Mesenchymal stem cell (in vitro differentiated cells and primary cell): Measurements from ENCODE around the gene CEL.
"Not testable (repeated sequence)": the region's sequence is repeated elsewhere in the genome, so short reads cannot be mapped to it uniquely, and the experiment has no call there.

Experiments
- DNase-seq: peaks from one replicate; pipeline ENCODE4 v3.0.0-alpha.2; 2013
- H2AFZ ChIP-seq: one replicate; pipeline ENCODE4 v1.6.1; 2013; ENCODE audit warnings: low read depth, mild to moderate bottlenecking, control low read depth, inconsistent platforms, low read length, moderate library complexity
- H2AK5ac ChIP-seq: 2 replicates; pipeline ENCODE4 v1.6.1; 2013; ENCODE audit warnings: low read length, moderate library complexity, mild to moderate bottlenecking, inconsistent platforms; ENCODE audit not compliant: severe bottlenecking
- H2BK120ac ChIP-seq: one replicate; pipeline ENCODE4 v1.6.1; 2013; ENCODE audit warnings: low read depth, mild to moderate bottlenecking, inconsistent platforms, low read length, moderate library complexity
- H2BK12ac ChIP-seq, 2 experiments: one replicate each; pipeline ENCODE4 v1.6.1; 2013; ENCODE audit warnings: inconsistent platforms in 2 of 2, low read length in 2 of 2, mild to moderate bottlenecking in 2 of 2, moderate library complexity in 2 of 2, control low read depth in 1 of 2
- H2BK15ac ChIP-seq: one replicate; pipeline ENCODE4 v1.6.1; 2013; ENCODE audit warnings: mild to moderate bottlenecking, low read depth, inconsistent platforms; ENCODE audit not compliant: poor library complexity, severe bottlenecking
- H2BK5ac ChIP-seq: 2 replicates; pipeline ENCODE4 v1.6.1; 2013; ENCODE audit warnings: low read depth, mild to moderate bottlenecking, low read length, control low read depth, inconsistent platforms; ENCODE audit not compliant: poor library complexity, severe bottlenecking
- H3K14ac ChIP-seq, 2 experiments: one replicate each; pipeline ENCODE4 v1.6.1; 2013; ENCODE audit warnings: inconsistent platforms in 2 of 2, low read length in 2 of 2, control low read depth in 1 of 2, mild to moderate bottlenecking in 1 of 2, moderate library complexity in 1 of 2
- H3K18ac ChIP-seq, 2 experiments: one replicate each; pipeline ENCODE4 v1.6.1; 2013; ENCODE audit warnings: inconsistent platforms in 2 of 2, low read length in 2 of 2, control low read depth in 1 of 2, low read depth in 1 of 2, mild to moderate bottlenecking in 1 of 2
- H3K23ac ChIP-seq, 2 experiments: one replicate each; pipeline ENCODE4 v1.6.1; 2013; ENCODE audit warnings: inconsistent platforms in 2 of 2, low read length in 2 of 2, mild to moderate bottlenecking in 2 of 2, moderate library complexity in 2 of 2, control low read depth in 1 of 2
- H3K27ac ChIP-seq: 2 replicates; pipeline ENCODE4 v1.5.1; 2013; ENCODE audit warnings: mild to moderate bottlenecking, moderate library complexity, low read length, control low read depth, inconsistent platforms; ENCODE audit not compliant: poor library complexity, severe bottlenecking
- H3K27me3 ChIP-seq, 2 experiments: 2 replicates each; pipeline versions ENCODE4 v1.6.1 to v1.7.0; 2013; ENCODE audit warnings: low read length in 2 of 2, mild to moderate bottlenecking in 2 of 2, moderate library complexity in 2 of 2, control low read depth in 1 of 2, inconsistent platforms in 1 of 2; ENCODE audit not compliant: control insufficient read depth in 1 of 2, insufficient read depth in 1 of 2
- H3K36me3 ChIP-seq, 2 experiments: 2 replicates each; pipeline versions ENCODE4 v1.6.1 to v1.7.0; 2013; ENCODE audit warnings: low read length in 2 of 2, control low read depth in 1 of 2, inconsistent platforms in 1 of 2, low read depth in 1 of 2, mild to moderate bottlenecking in 1 of 2; ENCODE audit not compliant: insufficient read depth in 2 of 2, control insufficient read depth in 1 of 2
- H3K4ac ChIP-seq, 2 experiments: one replicate each; pipeline ENCODE4 v1.6.1; 2013; ENCODE audit warnings: inconsistent platforms in 2 of 2, low read length in 2 of 2, mild to moderate bottlenecking in 2 of 2, moderate library complexity in 2 of 2, control low read depth in 1 of 2, low read depth in 1 of 2
- H3K4me1 ChIP-seq: 2 replicates; pipeline ENCODE4 v1.6.1; 2013; ENCODE audit warnings: low read depth, low read length, control low read depth; ENCODE audit not compliant: control insufficient read depth, insufficient read depth
- H3K4me2 ChIP-seq: 2 replicates; pipeline ENCODE4 v1.6.1; 2013; ENCODE audit warnings: low read length, mild to moderate bottlenecking, inconsistent platforms; ENCODE audit not compliant: poor library complexity, severe bottlenecking
- H3K4me3 ChIP-seq, 2 experiments: 2 replicates each; pipeline versions ENCODE4 v1.5.1 to v1.7.0; 2013; ENCODE audit warnings: low read length in 2 of 2, mild to moderate bottlenecking in 2 of 2, control low read depth in 1 of 2, low read depth in 1 of 2; ENCODE audit not compliant: insufficient read depth in 1 of 2
- H3K79me1 ChIP-seq: replicated peaks from 2 replicates; pipeline ENCODE4 v1.6.1; 2013; ENCODE audit warnings: mild to moderate bottlenecking, control low read depth, low read length, inconsistent platforms; ENCODE audit not compliant: poor library complexity, severe bottlenecking
- H3K9ac ChIP-seq: 2 replicates; pipeline ENCODE4 v1.7.0; 2013; ENCODE audit warnings: mild to moderate bottlenecking, low read length, moderate library complexity
- H3K9me3 ChIP-seq: 2 replicates; pipeline ENCODE4 v1.7.0; 2013; ENCODE audit warnings: mild to moderate bottlenecking, low read length; ENCODE audit not compliant: control insufficient read depth
- H4K8ac ChIP-seq: one replicate; pipeline ENCODE4 v1.6.1; 2013; ENCODE audit warnings: inconsistent platforms, mild to moderate bottlenecking, low read length, moderate library complexity
- H4K91ac ChIP-seq: one replicate; pipeline ENCODE4 v1.6.1; 2013; ENCODE audit warnings: mild to moderate bottlenecking, low read length, inconsistent platforms
- WGBS: methylation state at CpG from one replicate; pipeline ENCODE4 v1.1.7; 2013; ENCODE audit warnings: mixed read lengths; 5-methylcytosine and 5-hydroxymethylcytosine counted together

CEL gene

DNA sequence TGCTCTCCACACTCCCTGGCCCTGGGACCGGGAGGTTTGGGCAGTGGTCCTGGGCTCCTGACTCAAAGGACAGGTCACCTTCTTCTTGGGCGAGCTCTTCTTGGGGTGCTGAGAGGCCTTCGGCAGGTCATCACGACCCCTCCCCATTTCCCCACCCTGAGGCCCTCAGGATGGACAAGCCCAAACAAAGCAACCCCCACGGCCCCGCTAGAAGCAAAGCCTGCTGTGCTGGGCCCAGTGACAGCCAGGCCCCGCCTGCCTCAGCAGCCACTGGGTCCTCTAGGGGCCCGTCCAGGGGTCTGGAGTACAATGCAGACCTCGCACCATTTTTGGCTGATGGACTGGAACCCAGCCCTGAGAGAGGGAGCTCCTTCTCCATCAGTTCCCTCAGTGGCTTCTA is 21.9 kb downstream of the CEL start:
- peaks cover 0 to 30% of the 10 kb centered on the region in 2 experiments for H3K27me3 ChIP-seq
- H3K4me1 ChIP-seq, H3K79me1 ChIP-seq, H3K4me3 ChIP-seq, H3K4ac ChIP-seq, H3K18ac ChIP-seq, H2BK15ac ChIP-seq, H4K8ac ChIP-seq, H3K9me3 ChIP-seq, H3K14ac ChIP-seq, H3K23ac ChIP-seq, H2BK120ac ChIP-seq, H2BK5ac ChIP-seq, H2BK12ac ChIP-seq, H2AFZ ChIP-seq, DNase-seq, H3K36me3 ChIP-seq, H3K27ac ChIP-seq, H3K9ac ChIP-seq, H2AK5ac ChIP-seq, H3K4me2 ChIP-seq, H4K91ac ChIP-seq: not testable (repeated sequence)
- 87% methylated on average over 5 of the region's 9 CpGs for WGBS

DNA sequence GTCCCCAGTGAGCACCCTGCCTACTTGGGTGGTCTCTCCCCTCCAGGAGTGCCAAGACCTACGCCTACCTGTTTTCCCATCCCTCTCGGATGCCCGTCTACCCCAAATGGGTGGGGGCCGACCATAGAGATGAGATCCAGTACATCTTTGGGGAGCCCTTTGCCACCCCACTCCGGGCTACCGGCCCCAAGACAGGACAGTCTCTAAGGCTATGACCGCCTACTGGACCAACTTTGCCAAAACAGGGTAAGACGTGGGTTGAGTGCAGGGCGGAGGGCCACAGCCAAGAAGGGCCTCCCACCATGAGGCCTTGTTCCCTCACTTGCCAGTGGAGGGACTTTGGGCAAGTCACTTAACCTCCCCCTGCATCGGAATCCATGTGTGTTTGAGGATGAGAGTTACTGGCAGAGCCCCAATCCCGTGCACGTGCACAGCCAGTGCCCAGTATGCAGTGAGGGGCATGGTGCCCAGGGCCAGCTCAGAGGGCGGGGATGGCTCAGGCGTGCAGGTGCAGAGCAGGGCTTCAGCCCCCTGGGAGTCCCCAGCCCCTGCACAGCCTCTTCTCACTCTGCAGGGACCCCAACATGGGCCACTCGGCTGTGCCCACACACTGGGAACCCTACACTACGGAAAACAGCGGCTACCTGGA is 24.6 kb downstream of the CEL start:
- not testable (repeated sequence) for H3K79me1 ChIP-seq, H4K8ac ChIP-seq, H3K18ac ChIP-seq, H2AFZ ChIP-seq, H3K27ac ChIP-seq, H3K14ac ChIP-seq, H2BK120ac ChIP-seq, H3K9me3 ChIP-seq, H3K4me3 ChIP-seq, H2BK15ac ChIP-seq, H3K4ac ChIP-seq, H2BK5ac ChIP-seq, H3K27me3 ChIP-seq, DNase-seq, H3K9ac ChIP-seq, H2AK5ac ChIP-seq, H3K36me3 ChIP-seq, H3K4me1 ChIP-seq, H4K91ac ChIP-seq, H3K23ac ChIP-seq, H2BK12ac ChIP-seq, H3K4me2 ChIP-seq
- WGBS, result 89% methylated on average over 14 of the region's 17 CpGs

DNA sequence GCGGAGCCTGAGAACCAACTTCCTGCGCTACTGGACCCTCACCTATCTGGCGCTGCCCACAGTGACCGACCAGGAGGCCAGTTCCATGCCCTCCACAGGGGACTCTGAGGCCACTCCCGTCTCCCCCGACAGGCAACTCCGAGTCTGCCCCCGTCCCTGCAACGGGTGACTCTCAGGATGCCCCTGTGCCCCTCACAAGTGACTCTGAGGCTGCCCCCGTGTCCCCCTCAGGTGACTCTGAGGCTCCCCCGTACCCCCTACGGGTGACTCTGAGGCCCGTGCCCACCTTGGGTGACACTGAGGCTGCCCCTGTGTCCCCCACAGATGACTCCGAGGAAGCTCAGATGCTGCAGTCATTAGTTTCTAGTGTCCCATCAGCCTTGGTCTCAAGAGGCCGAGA is 25.1 kb downstream of the CEL start:
- Histone ChIP-seq H3K79me1 (no peaks in the 10 kb centered on the region), H3K4me3 (no peak overlapping the region), H3K27ac (no peak overlapping the region), H3K4ac (no peak overlapping the region), H2AFZ (no peak overlapping the region), H4K8ac (no peak overlapping the region), H2BK5ac (no peak overlapping the region), H4K91ac (no peak overlapping the region), H3K4me1 (peaks cover 4% of the 10 kb centered on the region), H3K23ac (no peak overlapping the region), H3K36me3 (peaks cover 0 to 7% of the 10 kb centered on the region in 2 experiments), H3K9ac (no peak overlapping the region), H2BK12ac (no peak overlapping the region), H3K4me2 (no peak overlapping the region), H2BK15ac (no peak overlapping the region), H2BK120ac (no peak overlapping the region), H3K27me3 (peaks cover 0 to 5% of the 10 kb centered on the region in 2 experiments), H3K18ac (no peak overlapping the region), H2AK5ac (no peak overlapping the region), H3K9me3 (no peaks in the 10 kb centered on the region), H3K14ac (no peak overlapping the region)
- DNase-seq, result no peak
- WGBS, result 88% methylated on average over 15 of the region's 15 CpGs

DNA sequence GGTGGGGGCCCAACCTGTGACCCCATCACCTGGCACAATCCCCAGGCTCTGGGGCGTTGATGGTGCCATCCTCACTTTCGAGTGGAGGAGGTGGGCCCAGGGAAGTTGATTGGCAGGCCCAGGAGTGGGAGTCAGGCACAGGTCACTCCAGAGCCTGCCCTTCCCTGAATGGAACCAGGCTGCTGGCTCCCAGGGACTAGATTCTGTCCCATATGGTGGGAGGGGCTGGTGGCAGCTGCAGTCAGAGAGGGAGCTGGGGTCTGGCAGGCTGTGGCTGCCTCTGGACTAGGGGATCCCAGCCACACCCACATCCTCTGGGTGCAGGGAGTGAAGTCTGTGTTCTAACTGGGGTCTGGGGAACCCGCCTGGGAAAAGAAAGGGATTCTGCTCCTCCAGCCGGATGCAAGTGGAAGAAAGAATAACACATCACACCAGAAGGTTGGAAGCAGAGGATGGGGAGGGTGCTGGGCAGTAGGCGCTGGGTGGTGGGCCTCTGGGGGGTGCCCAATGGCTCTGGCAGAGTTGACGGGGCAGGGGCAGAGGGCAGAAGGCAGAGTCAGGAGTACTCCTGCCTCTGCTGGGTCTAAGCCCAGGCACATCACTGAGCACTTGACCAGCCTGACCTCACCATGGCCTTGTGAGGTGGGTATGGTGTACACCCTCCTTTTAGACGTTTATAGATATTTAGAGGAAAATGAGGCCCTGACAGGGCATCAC is 25.8 kb downstream of the CEL start:
- no peak overlapping the region for H4K8ac ChIP-seq
- H3K14ac ChIP-seq, result no peak overlapping the region
- H3K9ac ChIP-seq, result no peak overlapping the region
- H2BK15ac ChIP-seq, result no peak overlapping the region
- H3K4me3 ChIP-seq, result no peak overlapping the region
- no peak overlapping the region for H2AK5ac ChIP-seq
- 86% methylated on average over 6 of the region's 7 CpGs for WGBS
- H3K36me3 ChIP-seq, result peaks cover 0 to 7% of the 10 kb centered on the region in 2 experiments
- H2AFZ ChIP-seq, result no peak overlapping the region
- no peak overlapping the region for H3K18ac ChIP-seq
- no peak overlapping the region for H3K27ac ChIP-seq
- no peak for DNase-seq
- no peak overlapping the region for H3K23ac ChIP-seq
- H3K4me1 ChIP-seq, result peaks cover 2% of the 10 kb centered on the region
- H2BK12ac ChIP-seq, result no peak overlapping the region
- no peak overlapping the region for H2BK5ac ChIP-seq
- no peak overlapping the region for H3K4ac ChIP-seq
- H3K9me3 ChIP-seq, result no peaks in the 10 kb centered on the region
- no peak overlapping the region for H4K91ac ChIP-seq
- H2BK120ac ChIP-seq, result no peak overlapping the region
- no peaks in the 10 kb centered on the region for H3K79me1 ChIP-seq
- H3K27me3 ChIP-seq, result peaks cover 0 to 3% of the 10 kb centered on the region in 2 experiments
- no peak overlapping the region for H3K4me2 ChIP-seq
